SH-SY5Y (cell line): ENCODE results near the gene PROKR1.

ENCODE experiments used
- GATA2 ChIP-seq: IDR thresholded peaks from 2 replicates; pipeline ENCODE4 v1.6.1; 2011; ENCODE audit warnings: mild to moderate bottlenecking, low read depth, low read length
- GATA3 ChIP-seq: IDR thresholded peaks from 2 replicates; pipeline ENCODE4 v1.6.1; 2011; ENCODE audit warnings: low read depth, mild to moderate bottlenecking, low read length, moderate library complexity

- TF ChIP-seq GATA2 (no peak), GATA3 (no peak)
These were observed 53.2 kb downstream of the PROKR1 start for GRCh38 chr2:68696554-68696953.
